ENCODE measurements around the gene PCDH9.
"Not testable (repeated sequence)": the region's sequence is repeated elsewhere in the genome, so short reads cannot be mapped to it uniquely, and the experiment has no call there.

The PCDH9 gene

GRCh38 chr13:66659701-66660467 is 570.3 kb downstream of the PCDH9 start:
- DNase-seq (ENCODE audit: low read depth, low spot score) = peak; percentile 15

DNA sequence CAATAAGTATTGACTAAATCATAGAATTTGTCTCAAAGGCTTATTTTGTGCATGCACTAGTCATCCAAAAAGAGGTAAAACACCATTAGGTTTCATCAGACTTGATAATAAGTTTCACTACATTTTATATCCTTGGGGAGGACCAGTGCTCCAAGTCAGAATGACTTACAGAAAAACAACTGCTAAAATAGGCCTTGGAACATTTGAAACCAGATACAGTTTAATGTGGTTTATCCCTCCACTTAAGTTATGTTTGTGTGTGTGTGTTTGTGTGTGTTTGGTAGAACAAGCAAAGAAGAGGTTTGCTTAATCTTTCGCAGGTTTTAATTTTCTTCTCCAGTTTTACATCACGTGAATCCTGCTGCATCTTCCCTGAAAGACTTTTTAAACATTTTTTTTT is 570.9 kb downstream of the PCDH9 start:
- DNase-seq (ENCODE audit: low read depth, low spot score) = no peak

- DNase-seq (ENCODE audit: low read depth, low spot score) = peak; percentile 41
These were observed 572.8 kb downstream of the PCDH9 start for GRCh38 chr13:66657165-66657881.

- no peak for DNase-seq (ENCODE audit: low read depth, low spot score)
These were observed 574.2 kb downstream of the PCDH9 start for GRCh38 chr13:66655847-66656454.

GRCh38 chr13:66644855-66645460 is 585.2 kb downstream of the PCDH9 start:
- no peak for DNase-seq (ENCODE audit: low read depth, low spot score)

GRCh38 chr13:66640231-66640630 is 589.9 kb downstream of the PCDH9 start:
- no peak for DNase-seq (ENCODE audit: low read depth, low spot score)

DNA sequence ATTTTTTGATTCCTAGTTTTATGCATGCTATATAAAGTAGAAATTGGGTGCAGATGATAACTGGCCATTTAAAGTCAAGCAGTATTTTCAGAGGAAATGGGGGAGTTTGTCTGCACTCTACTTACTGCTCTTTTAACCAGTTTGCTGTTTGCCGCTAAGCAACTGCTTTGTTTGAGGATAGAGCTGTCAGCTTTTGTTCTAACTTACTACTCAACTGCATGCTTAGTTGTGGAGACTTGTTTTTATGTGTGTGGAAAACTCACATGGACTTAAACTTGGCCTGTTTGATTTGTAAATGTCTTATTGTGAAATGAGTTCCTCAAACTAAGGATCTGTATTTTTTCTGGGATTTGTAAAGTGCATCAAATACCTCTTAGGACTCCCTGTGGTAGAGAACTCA is 591.1 kb downstream of the PCDH9 start:
- DNase-seq (ENCODE audit: low read depth, low spot score) = no peak

GRCh38 chr13:66635526-66635925 is 594.6 kb downstream of the PCDH9 start:
- peak; percentile 24 for DNase-seq (ENCODE audit: low read depth, low spot score)

- DNase-seq (ENCODE audit: low read depth, low spot score) = no peak
These were observed 595.8 kb downstream of the PCDH9 start for GRCh38 chr13:66634384-66634783.

- DNase-seq (ENCODE audit: low read depth, low spot score) = no peak
These were observed 602.6 kb downstream of the PCDH9 start for GRCh38 chr13:66627512-66627911.

DNA sequence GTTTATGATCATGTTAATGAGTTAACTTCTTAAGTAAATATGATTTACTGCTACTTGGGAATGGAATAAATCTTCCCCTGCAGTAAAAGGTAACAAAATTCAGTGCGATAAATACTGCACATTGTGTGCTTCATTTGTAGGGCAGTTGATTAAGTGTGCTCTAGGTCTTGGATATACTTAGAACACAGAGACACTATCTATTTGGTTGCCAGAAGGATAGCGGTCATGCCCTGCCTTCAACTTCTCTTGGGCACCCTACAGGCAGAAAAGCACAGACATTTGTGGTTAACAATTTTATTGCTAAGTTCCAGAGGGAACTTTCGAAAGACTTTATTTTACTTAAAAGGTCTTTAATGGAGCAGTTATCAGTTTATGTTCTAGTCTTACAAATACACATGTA is 605.8 kb downstream of the PCDH9 start:
- no peak for DNase-seq (ENCODE audit: low read depth, low spot score)

- no peak for DNase-seq (ENCODE audit: low read depth, low spot score)
These were observed 606.9 kb downstream of the PCDH9 start for GRCh38 chr13:66623129-66623820.

DNA sequence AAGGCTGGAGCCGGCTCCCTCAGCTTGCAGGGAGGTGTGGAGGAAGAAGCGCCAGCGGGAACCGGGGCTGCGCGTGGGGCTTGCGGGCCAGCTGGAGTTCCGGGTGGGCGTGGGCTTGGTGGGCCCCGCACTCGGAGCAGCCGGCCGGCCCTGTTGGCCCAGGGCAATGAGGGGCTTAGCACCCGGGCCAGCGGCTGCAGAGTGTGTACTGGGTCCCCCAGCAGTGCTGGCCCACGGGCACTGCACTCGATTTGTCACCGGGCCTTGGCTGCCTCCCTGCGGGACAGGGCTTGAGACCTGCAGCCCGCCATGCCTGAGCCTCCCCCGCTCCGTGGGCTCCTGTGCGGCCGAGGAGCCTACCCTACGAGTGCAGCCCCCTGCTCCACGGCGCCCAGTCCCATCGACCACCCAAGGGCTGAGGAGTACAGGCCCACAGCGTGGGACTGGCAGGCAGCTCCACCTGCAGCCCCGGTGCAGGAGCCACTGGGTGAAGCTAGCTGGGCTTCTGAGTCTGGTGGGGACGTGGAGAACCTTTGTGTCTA is 608.2 kb downstream of the PCDH9 start:
- DNase-seq (ENCODE audit: low read depth, low spot score) = not testable (repeated sequence)

GRCh38 chr13:66618702-66619101 is 611.4 kb downstream of the PCDH9 start:
- no peak for DNase-seq (ENCODE audit: low read depth, low spot score)

DNA sequence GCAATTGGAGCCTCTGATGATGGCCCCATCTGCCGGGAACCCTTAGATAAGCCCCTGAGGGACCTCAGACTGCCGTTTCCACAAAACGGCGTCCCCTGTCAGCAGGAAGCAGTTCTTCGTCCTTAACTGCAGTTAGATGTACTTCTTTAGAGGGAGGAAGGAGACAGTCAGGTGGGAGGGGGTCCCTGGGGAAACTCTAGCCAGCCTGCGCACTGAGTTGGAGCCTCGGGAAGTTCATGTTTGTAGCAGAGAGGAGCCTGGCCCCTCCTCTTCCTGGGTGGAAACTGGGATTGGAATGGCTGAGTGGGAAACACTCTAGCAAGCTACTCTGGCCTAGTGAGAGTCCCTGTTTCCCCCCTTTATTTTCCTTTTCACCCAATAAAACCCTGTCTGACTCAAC is 612.4 kb downstream of the PCDH9 start:
- DNase-seq (ENCODE audit: low read depth, low spot score) = no peak

- DNase-seq (ENCODE audit: low read depth, low spot score) = no peak
These were observed 617.2 kb downstream of the PCDH9 start for GRCh38 chr13:66612983-66613382.

- DNase-seq (ENCODE audit: low read depth, low spot score) = no peak
These were observed 643.6 kb downstream of the PCDH9 start for GRCh38 chr13:66586489-66586888.

GRCh38 chr13:66585669-66586203 is 644.4 kb downstream of the PCDH9 start:
- DNase-seq (ENCODE audit: low read depth, low spot score) = no peak

GRCh38 chr13:66581675-66582074 is 648.5 kb downstream of the PCDH9 start:
- DNase-seq (ENCODE audit: low read depth, low spot score) = no peak

DNA sequence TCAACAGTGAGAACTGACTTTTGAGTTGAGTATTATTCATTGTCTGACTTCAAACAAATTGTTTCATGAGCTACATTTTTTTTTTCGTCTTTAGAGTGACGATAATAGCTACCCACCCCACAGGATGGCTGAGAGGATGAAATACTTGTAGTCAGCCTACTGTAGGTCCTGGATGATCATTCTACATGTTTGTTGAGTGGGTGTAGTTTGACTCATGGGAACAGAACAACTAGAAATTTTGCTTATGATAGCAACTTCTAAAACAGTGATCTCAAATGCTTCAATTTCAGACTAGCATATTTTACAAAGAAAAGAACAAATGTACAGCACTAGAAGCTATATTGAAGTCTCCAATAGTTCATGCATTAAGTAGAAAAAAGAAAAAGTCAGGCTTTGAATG is 651.8 kb downstream of the PCDH9 start:
- DNase-seq (ENCODE audit: low read depth, low spot score) = no peak

GRCh38 chr13:66577358-66577757 is 652.8 kb downstream of the PCDH9 start:
- DNase-seq (ENCODE audit: low read depth, low spot score) = no peak

Data from brain pericyte (primary cell).